GM21360 (cell line): ENCODE results near the gene NAGPA.
A peak's percentile ranks its signal among the peaks of the same experiment; 100 is the strongest.

Experiments
- ATAC-seq: cut with Tn5 transposase; IDR thresholded peaks from one replicate; pipeline ENCODE4 v1.9.1; 2021; ENCODE audit warnings: mild to moderate bottlenecking, moderate library complexity; ENCODE audit not compliant: unreplicated experiment

Gene NAGPA

DNA sequence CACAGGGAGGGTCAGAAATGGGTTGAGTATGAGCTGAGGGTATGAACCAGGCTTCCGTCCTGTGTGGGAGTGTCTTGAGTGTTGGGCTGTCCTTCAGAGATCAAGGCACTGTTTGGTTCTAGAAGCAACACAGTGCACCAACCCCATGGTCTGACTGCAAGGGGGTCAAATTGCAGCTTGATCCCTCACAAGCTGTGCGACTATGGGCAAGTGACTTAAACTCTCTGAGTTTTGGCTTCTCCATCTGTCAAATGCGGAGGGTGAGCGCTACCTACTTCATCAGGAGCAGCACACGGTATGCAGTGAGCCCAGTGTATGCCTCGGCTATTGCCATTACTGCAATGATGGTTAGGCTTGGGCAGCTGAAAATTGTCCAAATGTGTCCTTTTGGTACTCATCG, 54.6 kb downstream of the NAGPA start:
- ATAC-seq = no peak

GRCh38 chr16:4976611-4977145, 57.1 kb downstream of the NAGPA start:
- ATAC-seq = no peak

- peak; percentile 85 for ATAC-seq
Measured at GRCh38 chr16:4976079-4976478, 57.7 kb downstream of the NAGPA start.
